ENCODE results near the gene SLC46A1. TPM values are rescaled to one million over a fixed set of nuclear protein-coding genes. Genes with fewer than 3 reads are reported as not detected.
"Not testable (repeated sequence)": the region's sequence is repeated elsewhere in the genome, so short reads cannot be mapped to it uniquely, and the experiment has no call there.

The SLC46A1 gene
- total RNA-seq, 1 donor from 2014 or later = 7.4 TPM

GRCh38 chr17:28446716-28447395 lies 40.8 kb upstream of the SLC46A1 start:
- Histone ChIP-seq H4K20me1 (ENCODE audit: insufficient read depth, low read length) (no peaks in the 10 kb centered on the region), H3K27ac (ENCODE audit: low read depth, low read length) (no peak overlapping the region), H3K36me3 (ENCODE audit: insufficient read depth, low read length) (no peaks in the 10 kb centered on the region), H3K4me2 (ENCODE audit: low read length) (no peak overlapping the region), H3K27me3 (ENCODE audit: insufficient read depth, low read length) (no peaks in the 10 kb centered on the region), H3K4me3 (ENCODE audit: insufficient read depth, low read depth, low read length) (no peak overlapping the region), H3K79me2 (ENCODE audit: insufficient read depth, low read length) (no peaks in the 10 kb centered on the region), H2AFZ (ENCODE audit: low read depth, low read length) (no peak overlapping the region), H3K9me3 (ENCODE audit: insufficient read depth, low read depth, low read length) (no peaks in the 10 kb centered on the region), H3K4me1 (ENCODE audit: insufficient read depth, low read length) (no peaks in the 10 kb centered on the region), H3K9ac (ENCODE audit: low read length) (no peak overlapping the region)
- DNase-seq (ENCODE audit: low read depth) (no peak), FAIRE-seq (no peak)
- peaks cover 10% of the 10 kb centered on the region for H3K27me3 Mint-ChIP-seq (ENCODE audit: low read depth, unreplicated experiment)
- no peak overlapping the region for H3K27ac Mint-ChIP-seq (ENCODE audit: unreplicated experiment)
- no peak for TF ChIP-seq CTCF (IDR thresholded peaks at IDR 0.05; ENCODE audit: insufficient read depth, low read depth, low read length)
- TF ChIP-seq EZH2 (IDR thresholded peaks at IDR 0.05; ENCODE audit: insufficient read depth, low read length) = no peak
- no peak overlapping the region for H3K4me3 Mint-ChIP-seq (ENCODE audit: unreplicated experiment)
- H3K9me3 Mint-ChIP-seq (ENCODE audit: unreplicated experiment) = peaks cover 2% of the 10 kb centered on the region
- no peaks in the 10 kb centered on the region for H3K36me3 Mint-ChIP-seq (ENCODE audit: low read depth, unreplicated experiment)
- no peaks in the 10 kb centered on the region for H3K4me1 Mint-ChIP-seq (ENCODE audit: low read depth, unreplicated experiment)

GRCh38 chr17:28443901-28444638 lies 38.1 kb upstream of the SLC46A1 start:
- Mint-ChIP-seq H3K9me3 (ENCODE audit: unreplicated experiment) (peaks cover 2% of the 10 kb centered on the region), H3K4me1 (ENCODE audit: low read depth, unreplicated experiment) (no peaks in the 10 kb centered on the region), H3K4me3 (ENCODE audit: unreplicated experiment) (no peak overlapping the region), H3K27me3 (ENCODE audit: low read depth, unreplicated experiment) (peaks cover 6% of the 10 kb centered on the region), H3K36me3 (ENCODE audit: low read depth, unreplicated experiment) (no peaks in the 10 kb centered on the region), H3K27ac (ENCODE audit: unreplicated experiment) (no peak overlapping the region)
- no peaks in the 10 kb centered on the region for H3K36me3 ChIP-seq (ENCODE audit: insufficient read depth, low read length)
- H3K27ac ChIP-seq (ENCODE audit: low read depth, low read length) = no peak overlapping the region
- no peaks in the 10 kb centered on the region for H4K20me1 ChIP-seq (ENCODE audit: insufficient read depth, low read length)
- TF ChIP-seq EZH2 (IDR thresholded peaks at IDR 0.05; ENCODE audit: insufficient read depth, low read length) = no peak
- no peak for TF ChIP-seq CTCF (IDR thresholded peaks at IDR 0.05; ENCODE audit: insufficient read depth, low read depth, low read length)
- no peak overlapping the region for H3K4me2 ChIP-seq (ENCODE audit: low read length)
- FAIRE-seq = no peak
- no peak overlapping the region for H3K4me3 ChIP-seq (ENCODE audit: insufficient read depth, low read depth, low read length)
- DNase-seq (ENCODE audit: low read depth) = no peak
- no peaks in the 10 kb centered on the region for H3K79me2 ChIP-seq (ENCODE audit: insufficient read depth, low read length)
- no peak overlapping the region for H3K9ac ChIP-seq (ENCODE audit: low read length)
- H3K4me1 ChIP-seq (ENCODE audit: insufficient read depth, low read length) = no peaks in the 10 kb centered on the region
- no peaks in the 10 kb centered on the region for H3K9me3 ChIP-seq (ENCODE audit: insufficient read depth, low read depth, low read length)
- no peaks in the 10 kb centered on the region for H3K27me3 ChIP-seq (ENCODE audit: insufficient read depth, low read length)
- H2AFZ ChIP-seq (ENCODE audit: low read depth, low read length) = no peak overlapping the region

- FAIRE-seq; H2AFZ ChIP-seq (ENCODE audit: low read depth, low read length); H3K4me3 Mint-ChIP-seq (ENCODE audit: unreplicated experiment); H3K4me3 ChIP-seq (ENCODE audit: insufficient read depth, low read depth, low read length); H3K4me2 ChIP-seq (ENCODE audit: low read length); H3K27ac Mint-ChIP-seq (ENCODE audit: unreplicated experiment); H3K36me3 Mint-ChIP-seq (ENCODE audit: low read depth, unreplicated experiment); H3K4me1 Mint-ChIP-seq (ENCODE audit: low read depth, unreplicated experiment); H3K79me2 ChIP-seq (ENCODE audit: insufficient read depth, low read length); DNase-seq (ENCODE audit: low read depth); H3K27ac ChIP-seq (ENCODE audit: low read depth, low read length); H4K20me1 ChIP-seq (ENCODE audit: insufficient read depth, low read length); H3K36me3 ChIP-seq (ENCODE audit: insufficient read depth, low read length); H3K9me3 Mint-ChIP-seq (ENCODE audit: unreplicated experiment); H3K9ac ChIP-seq (ENCODE audit: low read length); H3K4me1 ChIP-seq (ENCODE audit: insufficient read depth, low read length); H3K9me3 ChIP-seq (ENCODE audit: insufficient read depth, low read depth, low read length): not testable (repeated sequence)
- H3K27me3 Mint-ChIP-seq (ENCODE audit: low read depth, unreplicated experiment) = peaks cover 27% of the 10 kb centered on the region
- H3K27me3 ChIP-seq (ENCODE audit: insufficient read depth, low read length) = peaks cover 15% of the 10 kb centered on the region
These were observed 28.3 kb upstream of the SLC46A1 start for GRCh38 chr17:28434326-28434725.
